T1000 (cell line): Measurements from ENCODE around the gene ABHD10.
"Not testable (repeated sequence)": the region's sequence is repeated elsewhere in the genome, so short reads cannot be mapped to it uniquely, and the experiment has no call there.

ENCODE experiments used
- DNase-seq: peaks from one replicate; lab custom pipeline; 2025; ENCODE audit warnings: mixed read lengths; lab: John Stamatoyannopoulos, UW

Gene ABHD10

GRCh38 chr3:112032098-112032731, 53.4 kb downstream of the ABHD10 start:
- DNase-seq: no peak

- DNase-seq: no peak
These were observed 55.6 kb downstream of the ABHD10 start, which contains the start of gene TMPRSS7 for GRCh38 chr3:112034436-112034835. TMPRSS7 (plus strand) TSS chr3:112034736; CDS start chr3:112034846, 110 bp downstream.

GRCh38 chr3:112035241-112035640, 56.4 kb downstream of the ABHD10 start:
- no peak for DNase-seq

GRCh38 chr3:112037194-112037593, 58.4 kb downstream of the ABHD10 start:
- not testable (repeated sequence) for DNase-seq

- DNase-seq: no peak
These were observed 60.0 kb downstream of the ABHD10 start for GRCh38 chr3:112038863-112039262.

- DNase-seq: no peak
These were observed 62.5 kb downstream of the ABHD10 start for GRCh38 chr3:112041321-112041720.

GRCh38 chr3:112042842-112043280, 64.0 kb downstream of the ABHD10 start:
- DNase-seq: no peak
